Measurements from ENCODE around the gene TMEM170A. TPM values are rescaled to one million over a fixed set of nuclear protein-coding genes. Genes with fewer than 3 reads are reported as not detected.

TMEM170A gene
- total RNA-seq, 2 donors from 2014 or later = 72.7 to 74.8 TPM

- Histone ChIP-seq H3K4me3 (ENCODE audit: low read length) (no peak overlapping the region), H3K27me3 (ENCODE audit: control insufficient read depth, insufficient read depth, low read length, poor library complexity, severe bottlenecking) (no peaks in the 10 kb centered on the region), H3K36me3 (ENCODE audit: control insufficient read depth, insufficient read depth, low read length) (peaks cover 11% of the 10 kb centered on the region), H3K4me1 (ENCODE audit: control insufficient read depth, insufficient read depth, low read length) (peaks cover 20% of the 10 kb centered on the region), H3K27ac (ENCODE audit: low read depth, low read length) (no peak overlapping the region), H3K9ac (ENCODE audit: extremely low read depth, low read length, poor library complexity, severe bottlenecking) (no peak overlapping the region), H3K9me3 (ENCODE audit: control insufficient read depth, low read length) (no peaks in the 10 kb centered on the region)
- no peaks in the 10 kb centered on the region for H3K27me3 Mint-ChIP-seq (ENCODE audit: insufficient read depth)
- WGBS, 2 experiments (ENCODE audit: insufficient coverage in 1 of 2, insufficient read length in 1 of 2) = 96 to 97% methylated on average over 4 of the region's 4 CpGs
- DNase-seq = peak; percentile 37
- peaks cover 66% of the 10 kb centered on the region for H3K4me1 Mint-ChIP-seq
- H3K36me3 Mint-ChIP-seq (ENCODE audit: low read depth) = peaks cover 11% of the 10 kb centered on the region
- no peaks in the 10 kb centered on the region for H3K9me3 Mint-ChIP-seq
- no peak overlapping the region for H3K4me3 Mint-ChIP-seq
- no peak for TF ChIP-seq CTCF (conservative IDR thresholded peaks at IDR 0.05)
- no peak overlapping the region for H3K27ac Mint-ChIP-seq
Observed at GRCh38 chr16:75459691-75460090, 4.8 kb downstream of the TMEM170A start.

GRCh38 chr16:75458439-75458838 lies 6.0 kb downstream of the TMEM170A start:
- H3K27ac ChIP-seq (ENCODE audit: low read depth, low read length) = no peak overlapping the region
- no peak overlapping the region for H3K27ac Mint-ChIP-seq
- H3K4me1 Mint-ChIP-seq = peaks cover 77% of the 10 kb centered on the region
- no peaks in the 10 kb centered on the region for H3K9me3 ChIP-seq (ENCODE audit: control insufficient read depth, low read length)
- TF ChIP-seq CTCF (conservative IDR thresholded peaks at IDR 0.05) = no peak
- no peaks in the 10 kb centered on the region for H3K9me3 Mint-ChIP-seq
- no peak overlapping the region for H3K4me3 ChIP-seq (ENCODE audit: low read length)
- H3K36me3 ChIP-seq (ENCODE audit: control insufficient read depth, insufficient read depth, low read length) = peaks cover 11% of the 10 kb centered on the region
- 81 to 83% methylated on average over 2 of the region's 2 CpGs for WGBS, 2 experiments (ENCODE audit: insufficient coverage in 1 of 2, insufficient read length in 1 of 2)
- no peaks in the 10 kb centered on the region for H3K27me3 ChIP-seq (ENCODE audit: control insufficient read depth, insufficient read depth, low read length, poor library complexity, severe bottlenecking)
- no peak overlapping the region for H3K4me3 Mint-ChIP-seq
- H3K4me1 ChIP-seq (ENCODE audit: control insufficient read depth, insufficient read depth, low read length) = peaks cover 23% of the 10 kb centered on the region
- H3K9ac ChIP-seq (ENCODE audit: extremely low read depth, low read length, poor library complexity, severe bottlenecking) = no peak overlapping the region
- DNase-seq = peak; percentile 12
- no peaks in the 10 kb centered on the region for H3K27me3 Mint-ChIP-seq (ENCODE audit: insufficient read depth)
- peaks cover 11% of the 10 kb centered on the region for H3K36me3 Mint-ChIP-seq (ENCODE audit: low read depth)

GRCh38 chr16:75458029-75458428 lies 6.5 kb downstream of the TMEM170A start:
- WGBS, 2 experiments (ENCODE audit: insufficient coverage in 1 of 2, insufficient read length in 1 of 2) = 90 to 95% methylated on average over 2 to 4 of the region's 4 CpGs
- H3K9me3 Mint-ChIP-seq = no peaks in the 10 kb centered on the region
- no peak overlapping the region for H3K9ac ChIP-seq (ENCODE audit: extremely low read depth, low read length, poor library complexity, severe bottlenecking)
- no peaks in the 10 kb centered on the region for H3K27me3 Mint-ChIP-seq (ENCODE audit: insufficient read depth)
- peaks cover 77% of the 10 kb centered on the region for H3K4me1 Mint-ChIP-seq
- peaks cover 24% of the 10 kb centered on the region for H3K4me1 ChIP-seq (ENCODE audit: control insufficient read depth, insufficient read depth, low read length)
- no peak for DNase-seq
- peaks cover 11% of the 10 kb centered on the region for H3K36me3 Mint-ChIP-seq (ENCODE audit: low read depth)
- peak overlapping the region; percentile 47 for H3K4me3 ChIP-seq (ENCODE audit: low read length)
- no peak overlapping the region for H3K27ac Mint-ChIP-seq
- TF ChIP-seq CTCF (conservative IDR thresholded peaks at IDR 0.05) = no peak
- H3K36me3 ChIP-seq (ENCODE audit: control insufficient read depth, insufficient read depth, low read length) = peaks cover 11% of the 10 kb centered on the region
- H3K27me3 ChIP-seq (ENCODE audit: control insufficient read depth, insufficient read depth, low read length, poor library complexity, severe bottlenecking) = no peaks in the 10 kb centered on the region
- no peak overlapping the region for H3K27ac ChIP-seq (ENCODE audit: low read depth, low read length)
- no peaks in the 10 kb centered on the region for H3K9me3 ChIP-seq (ENCODE audit: control insufficient read depth, low read length)
- H3K4me3 Mint-ChIP-seq = no peak overlapping the region

Data from endodermal cell (in vitro differentiated cells).